ENCODE results near the gene RAB32. TPM values are rescaled to one million over a fixed set of nuclear protein-coding genes. Genes with fewer than 3 reads are reported as not detected.

RAB32 gene
- total RNA-seq, 1 donor from 2014 or later: 8.6 TPM

GRCh38 chr6:146532702-146533101, 10.9 kb upstream of the RAB32 start:
- Mint-ChIP-seq H3K9me3 (ENCODE audit: unreplicated experiment) (no peaks in the 10 kb centered on the region), H3K27ac (ENCODE audit: unreplicated experiment) (no peak overlapping the region), H3K4me3 (ENCODE audit: unreplicated experiment) (no peak overlapping the region), H3K36me3 (ENCODE audit: unreplicated experiment) (no peaks in the 10 kb centered on the region), H3K4me1 (ENCODE audit: low read depth, unreplicated experiment) (no peaks in the 10 kb centered on the region), H3K27me3 (ENCODE audit: unreplicated experiment) (no peaks in the 10 kb centered on the region)
- TF ChIP-seq, protein P1, sequence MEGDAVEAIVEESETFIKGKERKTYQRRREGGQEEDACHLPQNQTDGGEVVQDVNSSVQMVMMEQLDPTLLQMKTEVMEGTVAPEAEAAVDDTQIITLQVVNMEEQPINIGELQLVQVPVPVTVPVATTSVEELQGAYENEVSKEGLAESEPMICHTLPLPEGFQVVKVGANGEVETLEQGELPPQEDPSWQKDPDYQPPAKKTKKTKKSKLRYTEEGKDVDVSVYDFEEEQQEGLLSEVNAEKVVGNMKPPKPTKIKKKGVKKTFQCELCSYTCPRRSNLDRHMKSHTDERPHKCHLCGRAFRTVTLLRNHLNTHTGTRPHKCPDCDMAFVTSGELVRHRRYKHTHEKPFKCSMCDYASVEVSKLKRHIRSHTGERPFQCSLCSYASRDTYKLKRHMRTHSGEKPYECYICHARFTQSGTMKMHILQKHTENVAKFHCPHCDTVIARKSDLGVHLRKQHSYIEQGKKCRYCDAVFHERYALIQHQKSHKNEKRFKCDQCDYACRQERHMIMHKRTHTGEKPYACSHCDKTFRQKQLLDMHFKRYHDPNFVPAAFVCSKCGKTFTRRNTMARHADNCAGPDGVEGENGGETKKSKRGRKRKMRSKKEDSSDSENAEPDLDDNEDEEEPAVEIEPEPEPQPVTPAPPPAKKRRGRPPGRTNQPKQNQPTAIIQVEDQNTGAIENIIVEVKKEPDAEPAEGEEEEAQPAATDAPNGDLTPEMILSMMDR (IDR thresholded peaks at IDR 0.05; ENCODE audit: partially characterized antibody, unreplicated experiment): no peak
- no peak for DNase-seq

DNA sequence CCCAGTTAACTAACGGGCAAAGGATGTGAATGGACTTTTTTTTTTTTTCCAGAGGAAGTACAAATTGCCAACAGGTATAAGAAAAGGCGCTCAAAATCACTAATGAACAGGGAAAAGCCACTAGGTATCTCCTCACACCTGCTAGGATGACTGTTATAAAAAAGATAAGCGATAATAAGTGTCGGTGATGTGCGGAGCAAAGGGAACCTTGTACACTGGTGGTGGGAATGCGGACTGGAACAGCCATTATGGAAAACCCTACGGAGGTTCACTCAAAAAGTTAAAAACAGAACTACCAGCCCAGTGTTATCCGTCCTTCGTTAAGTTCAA, 787 bp upstream of the RAB32 start:
- no peak for DNase-seq
- Mint-ChIP-seq H3K36me3 (ENCODE audit: unreplicated experiment) (no peaks in the 10 kb centered on the region), H3K4me1 (ENCODE audit: low read depth, unreplicated experiment) (peaks cover 11% of the 10 kb centered on the region), H3K27me3 (ENCODE audit: unreplicated experiment) (peaks cover 3% of the 10 kb centered on the region), H3K9me3 (ENCODE audit: unreplicated experiment) (peaks cover 2% of the 10 kb centered on the region), H3K27ac (ENCODE audit: unreplicated experiment) (peak overlapping the region; percentile 64), H3K4me3 (ENCODE audit: unreplicated experiment) (peak overlapping the region; percentile 77)
- TF ChIP-seq, protein P1 (IDR thresholded peaks at IDR 0.05; ENCODE audit: partially characterized antibody, unreplicated experiment): no peak

DNA sequence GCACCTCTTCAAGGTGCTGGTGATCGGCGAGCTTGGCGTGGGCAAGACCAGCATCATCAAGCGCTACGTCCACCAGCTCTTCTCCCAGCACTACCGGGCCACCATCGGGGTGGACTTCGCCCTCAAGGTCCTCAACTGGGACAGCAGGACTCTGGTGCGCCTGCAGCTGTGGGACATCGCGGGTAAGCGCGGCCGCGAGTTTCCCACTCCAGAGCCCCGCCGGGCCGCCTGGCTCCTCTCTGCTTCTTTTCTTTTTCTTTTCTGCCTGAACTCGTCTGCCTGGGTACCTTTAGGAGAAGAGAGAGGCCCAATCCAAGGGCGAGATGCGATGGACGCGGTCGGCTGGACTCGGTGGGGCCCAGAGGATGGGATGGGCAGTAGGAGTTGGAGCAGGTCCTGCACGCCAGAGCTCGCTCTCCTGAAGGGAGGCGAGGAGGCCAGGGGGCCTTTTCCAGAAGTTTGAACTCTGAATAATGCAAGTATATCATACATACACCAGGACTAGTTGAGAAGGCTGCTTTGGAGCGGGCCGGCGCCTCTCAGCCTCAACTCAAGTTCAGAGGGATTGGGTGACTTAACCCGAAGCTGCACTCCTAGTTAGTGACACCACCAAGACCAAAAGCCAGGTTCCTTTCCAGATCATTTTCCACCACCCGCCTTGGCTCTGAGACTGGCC, 445 bp downstream of the RAB32 start:
- Mint-ChIP-seq H3K4me3 (ENCODE audit: unreplicated experiment) (peak overlapping the region; percentile 99), H3K27ac (ENCODE audit: unreplicated experiment) (peak overlapping the region; percentile 94), H3K4me1 (ENCODE audit: low read depth, unreplicated experiment) (peaks cover 8% of the 10 kb centered on the region), H3K36me3 (ENCODE audit: unreplicated experiment) (no peaks in the 10 kb centered on the region), H3K27me3 (ENCODE audit: unreplicated experiment) (peaks cover 3% of the 10 kb centered on the region), H3K9me3 (ENCODE audit: unreplicated experiment) (peaks cover 2% of the 10 kb centered on the region)
- peak; percentile 47 for DNase-seq
- TF ChIP-seq, protein P1 (IDR thresholded peaks at IDR 0.05; ENCODE audit: partially characterized antibody, unreplicated experiment): no peak

GRCh38 chr6:146544616-146545182, 1.1 kb downstream of the RAB32 start:
- Mint-ChIP-seq H3K4me1 (ENCODE audit: low read depth, unreplicated experiment) (peaks cover 8% of the 10 kb centered on the region), H3K27ac (ENCODE audit: unreplicated experiment) (no peak overlapping the region), H3K36me3 (ENCODE audit: unreplicated experiment) (no peaks in the 10 kb centered on the region), H3K4me3 (ENCODE audit: unreplicated experiment) (peak overlapping the region; percentile 99), H3K27me3 (ENCODE audit: unreplicated experiment) (peaks cover 3% of the 10 kb centered on the region), H3K9me3 (ENCODE audit: unreplicated experiment) (peaks cover 2% of the 10 kb centered on the region)
- TF ChIP-seq, protein P1 (IDR thresholded peaks at IDR 0.05; ENCODE audit: partially characterized antibody, unreplicated experiment): no peak
- DNase-seq: no peak

DNA sequence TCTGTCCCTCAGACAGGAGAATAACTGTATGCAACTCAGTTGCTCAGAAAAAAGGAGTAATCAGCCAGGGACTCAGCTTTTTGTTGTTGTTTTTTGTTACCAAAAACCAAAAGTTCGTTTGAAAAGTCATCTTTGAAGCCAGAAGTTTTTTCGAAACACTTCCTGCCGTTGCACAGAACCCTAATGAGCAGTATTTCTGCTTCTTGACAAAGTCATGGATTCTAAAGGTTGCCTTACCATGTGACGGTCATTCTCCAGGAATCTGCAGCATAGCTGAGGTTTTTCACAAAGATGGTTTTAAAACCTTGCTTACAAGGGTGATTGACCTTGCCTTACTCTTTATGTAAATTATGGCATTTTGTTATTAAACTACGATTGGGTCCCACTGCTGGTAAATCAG, 1.9 kb downstream of the RAB32 start:
- TF ChIP-seq, protein P1 (IDR thresholded peaks at IDR 0.05; ENCODE audit: partially characterized antibody, unreplicated experiment): no peak
- peaks cover 8% of the 10 kb centered on the region for H3K4me1 Mint-ChIP-seq (ENCODE audit: low read depth, unreplicated experiment)
- H3K27ac Mint-ChIP-seq (ENCODE audit: unreplicated experiment): no peak overlapping the region
- H3K27me3 Mint-ChIP-seq (ENCODE audit: unreplicated experiment): peaks cover 3% of the 10 kb centered on the region
- no peaks in the 10 kb centered on the region for H3K36me3 Mint-ChIP-seq (ENCODE audit: unreplicated experiment)
- H3K4me3 Mint-ChIP-seq (ENCODE audit: unreplicated experiment): no peak overlapping the region
- peaks cover 2% of the 10 kb centered on the region for H3K9me3 Mint-ChIP-seq (ENCODE audit: unreplicated experiment)
- no peak for DNase-seq

Data from glutamatergic neuron (in vitro differentiated cells).